Measurements from ENCODE around the gene PXDN.

Gene PXDN

DNA sequence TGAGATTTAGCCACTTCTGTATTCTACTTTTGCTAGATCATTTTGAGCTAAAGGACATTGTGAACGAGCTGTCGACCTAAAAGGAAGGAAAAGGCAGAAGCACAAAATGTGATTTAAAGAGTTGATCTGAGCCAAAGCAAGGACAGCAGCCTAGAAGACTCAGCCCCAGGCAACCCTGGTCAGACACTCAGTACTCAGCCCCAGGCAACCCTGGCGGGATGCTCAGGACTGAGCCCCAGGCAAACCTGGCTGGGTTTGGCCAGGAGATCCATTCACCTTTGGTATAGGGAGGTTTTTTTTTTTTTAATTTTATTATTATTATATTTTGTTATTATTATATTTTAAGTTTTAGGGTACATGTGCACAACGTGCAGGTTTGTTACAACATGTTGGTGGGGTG is 34.3 kb upstream of the PXDN start:
- H3K27me3 ChIP-seq (replicated peaks; ENCODE audit: control insufficient read depth, insufficient read depth, low read length) = no peaks in the 10 kb centered on the region
- H3K4me3 ChIP-seq (replicated peaks; ENCODE audit: low read depth, low read length) = no peak overlapping the region
- DNase-seq (ENCODE audit: extremely low read depth, insufficient read length) = no peak
- H3K36me3 ChIP-seq (ENCODE audit: control insufficient read depth, insufficient read depth, low read length) = no peaks in the 10 kb centered on the region
- TF ChIP-seq, protein P1, sequence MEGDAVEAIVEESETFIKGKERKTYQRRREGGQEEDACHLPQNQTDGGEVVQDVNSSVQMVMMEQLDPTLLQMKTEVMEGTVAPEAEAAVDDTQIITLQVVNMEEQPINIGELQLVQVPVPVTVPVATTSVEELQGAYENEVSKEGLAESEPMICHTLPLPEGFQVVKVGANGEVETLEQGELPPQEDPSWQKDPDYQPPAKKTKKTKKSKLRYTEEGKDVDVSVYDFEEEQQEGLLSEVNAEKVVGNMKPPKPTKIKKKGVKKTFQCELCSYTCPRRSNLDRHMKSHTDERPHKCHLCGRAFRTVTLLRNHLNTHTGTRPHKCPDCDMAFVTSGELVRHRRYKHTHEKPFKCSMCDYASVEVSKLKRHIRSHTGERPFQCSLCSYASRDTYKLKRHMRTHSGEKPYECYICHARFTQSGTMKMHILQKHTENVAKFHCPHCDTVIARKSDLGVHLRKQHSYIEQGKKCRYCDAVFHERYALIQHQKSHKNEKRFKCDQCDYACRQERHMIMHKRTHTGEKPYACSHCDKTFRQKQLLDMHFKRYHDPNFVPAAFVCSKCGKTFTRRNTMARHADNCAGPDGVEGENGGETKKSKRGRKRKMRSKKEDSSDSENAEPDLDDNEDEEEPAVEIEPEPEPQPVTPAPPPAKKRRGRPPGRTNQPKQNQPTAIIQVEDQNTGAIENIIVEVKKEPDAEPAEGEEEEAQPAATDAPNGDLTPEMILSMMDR (IDR thresholded peaks at IDR 0.05; ENCODE audit: insufficient read depth, low read length, poor library complexity, severe bottlenecking) = no peak

DNA sequence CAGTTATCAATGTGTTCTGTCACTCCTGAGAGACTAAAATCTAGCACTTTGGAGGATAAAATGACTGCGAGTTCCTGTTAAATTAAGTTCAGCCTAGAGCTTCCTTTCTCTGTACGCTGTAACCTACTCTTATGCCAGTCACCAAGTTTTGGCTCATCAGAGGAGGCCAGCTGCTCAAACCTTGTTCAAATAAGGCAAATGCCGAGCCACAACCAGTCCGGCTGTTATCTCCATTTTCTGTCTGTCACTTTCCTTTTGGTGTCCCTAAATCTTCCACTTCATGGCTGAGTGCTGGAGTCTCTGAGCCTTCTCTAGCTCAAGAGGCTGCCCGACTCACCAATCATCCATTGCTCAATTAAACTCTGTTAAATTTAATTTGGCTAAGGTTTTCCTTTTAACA is 33.5 kb upstream of the PXDN start:
- no peak overlapping the region for H3K4me3 ChIP-seq (replicated peaks; ENCODE audit: low read depth, low read length)
- TF ChIP-seq, protein P1 (IDR thresholded peaks at IDR 0.05; ENCODE audit: insufficient read depth, low read length, poor library complexity, severe bottlenecking) = no peak
- no peak for DNase-seq (ENCODE audit: extremely low read depth, insufficient read length)
- no peaks in the 10 kb centered on the region for H3K36me3 ChIP-seq (ENCODE audit: control insufficient read depth, insufficient read depth, low read length)
- no peaks in the 10 kb centered on the region for H3K27me3 ChIP-seq (replicated peaks; ENCODE audit: control insufficient read depth, insufficient read depth, low read length)

DNA sequence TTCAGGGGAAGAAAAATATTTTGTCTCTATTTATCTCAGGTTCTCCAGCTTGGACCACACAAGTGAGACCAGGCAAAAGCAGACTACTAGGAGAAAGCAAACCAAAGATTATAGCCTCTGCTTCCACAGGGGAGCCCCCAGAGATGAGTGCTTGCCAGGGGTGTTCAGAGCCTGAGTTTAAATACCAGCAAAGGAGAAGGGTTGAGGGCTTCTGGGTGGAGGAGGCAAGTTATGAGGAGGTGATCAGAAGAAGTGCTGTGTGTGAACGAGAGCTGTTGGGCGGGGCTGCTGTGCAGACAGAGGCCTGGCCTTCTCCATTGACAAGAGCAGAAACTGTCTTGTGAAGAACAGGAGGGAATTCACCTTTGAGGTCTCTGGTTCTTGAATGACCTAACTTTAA is 32.8 kb upstream of the PXDN start:
- Histone ChIP-seq H3K36me3 (ENCODE audit: control insufficient read depth, insufficient read depth, low read length) (no peaks in the 10 kb centered on the region), H3K27me3 (replicated peaks; ENCODE audit: control insufficient read depth, insufficient read depth, low read length) (no peaks in the 10 kb centered on the region), H3K4me3 (replicated peaks; ENCODE audit: low read depth, low read length) (no peak overlapping the region)
- TF ChIP-seq, protein P1 (IDR thresholded peaks at IDR 0.05; ENCODE audit: insufficient read depth, low read length, poor library complexity, severe bottlenecking) = no peak
- no peak for DNase-seq (ENCODE audit: extremely low read depth, insufficient read length)

DNA sequence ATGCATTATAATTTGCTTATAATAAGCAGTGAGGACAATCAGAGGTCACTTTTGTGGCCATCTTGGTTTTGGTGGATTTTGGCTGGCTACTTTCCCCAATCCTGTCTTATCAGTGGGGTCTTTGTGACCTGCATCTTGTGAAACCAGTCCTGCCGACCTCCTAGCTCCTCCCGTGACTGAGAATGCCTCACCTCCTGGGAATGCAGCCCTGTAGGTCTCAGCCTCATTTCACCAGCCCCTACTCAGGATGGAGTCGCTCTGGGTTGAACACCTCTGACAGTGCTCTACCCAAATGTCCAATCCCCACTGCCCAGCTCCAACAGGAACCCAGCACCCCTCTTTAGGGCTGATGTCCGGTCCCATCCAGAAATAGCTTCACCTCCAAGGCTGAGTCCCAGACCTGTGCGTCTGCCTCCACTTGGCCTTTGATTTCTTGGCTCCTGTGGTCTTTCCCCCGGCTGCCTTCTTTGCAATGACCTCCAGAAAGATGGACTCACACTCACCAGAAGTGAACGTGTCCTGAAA is 31.3 kb upstream of the PXDN start:
- no peak for DNase-seq (ENCODE audit: extremely low read depth, insufficient read length)
- TF ChIP-seq, protein P1 (IDR thresholded peaks at IDR 0.05; ENCODE audit: insufficient read depth, low read length, poor library complexity, severe bottlenecking) = no peak
- Histone ChIP-seq H3K27me3 (replicated peaks; ENCODE audit: control insufficient read depth, insufficient read depth, low read length) (no peaks in the 10 kb centered on the region), H3K4me3 (replicated peaks; ENCODE audit: low read depth, low read length) (no peak overlapping the region), H3K36me3 (ENCODE audit: control insufficient read depth, insufficient read depth, low read length) (no peaks in the 10 kb centered on the region)

DNA sequence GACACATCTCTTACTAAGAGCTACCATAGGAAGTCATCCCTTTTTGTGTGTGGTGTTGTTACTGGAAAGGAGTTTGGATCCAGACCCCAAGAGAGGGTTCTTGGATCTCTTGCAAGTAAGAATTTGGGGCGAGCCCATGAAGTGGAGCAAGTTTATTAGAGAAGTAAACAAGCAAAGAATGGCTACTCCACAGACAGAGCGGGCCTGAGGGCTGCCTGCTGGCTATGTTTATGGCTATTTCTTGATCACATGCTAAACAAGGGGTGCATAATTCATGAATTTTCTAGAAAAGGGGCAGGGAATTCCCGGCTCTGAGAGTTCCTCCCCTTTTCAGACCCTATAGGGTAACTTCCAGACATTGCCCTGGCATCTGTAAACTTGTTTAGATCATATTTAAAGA is 30.6 kb upstream of the PXDN start:
- no peak for DNase-seq (ENCODE audit: extremely low read depth, insufficient read length)

More for the DNA sequence above, 30.6 kb upstream of the PXDN start:
- Histone ChIP-seq H3K4me3 (replicated peaks; ENCODE audit: low read depth, low read length) (no peak overlapping the region), H3K27me3 (replicated peaks; ENCODE audit: control insufficient read depth, insufficient read depth, low read length) (no peaks in the 10 kb centered on the region), H3K36me3 (ENCODE audit: control insufficient read depth, insufficient read depth, low read length) (no peaks in the 10 kb centered on the region)
- TF ChIP-seq, protein P1 (IDR thresholded peaks at IDR 0.05; ENCODE audit: insufficient read depth, low read length, poor library complexity, severe bottlenecking) = no peak

All from GM06990 (cell line).